Small intestine (tissue), 7 donors: ENCODE measurements around the gene DEPDC7. TPM values are rescaled to one million over a fixed set of nuclear protein-coding genes. Genes with fewer than 3 reads are reported as not detected.
"Not testable (repeated sequence)": the region's sequence is repeated elsewhere in the genome, so short reads cannot be mapped to it uniquely, and the experiment has no call there.

Experiments
- DNase-seq, 2 donors: peaks; one replicate each; pipeline versions ENCODE4 v3.0.0 to v3.0.0-alpha.2; 2013
- FAIRE-seq: peaks from 2 replicates; lab custom pipeline; 2012; peaks lifted over from hg19 to GRCh38; lab: Jason Lieb, UNC
- H3K27ac ChIP-seq, 3 donors: one replicate each; pipeline ENCODE4 v1.5.1; 2013; ENCODE audit warnings: low read length in 2 of 3, mild to moderate bottlenecking in 2 of 3, control low read depth in 1 of 3, inconsistent platforms in 1 of 3, low read depth in 1 of 3, moderate library complexity in 1 of 3
- H3K27me3 ChIP-seq, 3 donors: one replicate each; pipeline ENCODE4 v1.6.1; 2013; ENCODE audit warnings: low read length in 3 of 3, inconsistent platforms in 1 of 3; ENCODE audit not compliant: control insufficient read depth in 3 of 3, insufficient read depth in 3 of 3
- H3K36me3 ChIP-seq, 3 donors: one replicate each; pipeline ENCODE4 v1.6.1; 2013; ENCODE audit warnings: low read length in 3 of 3, inconsistent platforms in 1 of 3, low read depth in 1 of 3, mild to moderate bottlenecking in 1 of 3, moderate library complexity in 1 of 3; ENCODE audit not compliant: control insufficient read depth in 3 of 3, insufficient read depth in 2 of 3
- H3K4me1 ChIP-seq, 3 donors: one replicate each; pipeline ENCODE4 v1.6.1; 2013; ENCODE audit warnings: low read length in 2 of 3, inconsistent platforms in 1 of 3, low read depth in 1 of 3, mild to moderate bottlenecking in 1 of 3, moderate library complexity in 1 of 3; ENCODE audit not compliant: control insufficient read depth in 3 of 3, insufficient read depth in 2 of 3
- H3K4me3 ChIP-seq, 3 donors: one replicate each; pipeline ENCODE4 v1.5.1; 2013; ENCODE audit warnings: low read length in 3 of 3, control low read depth in 1 of 3, inconsistent platforms in 1 of 3, low read depth in 1 of 3, mild to moderate bottlenecking in 1 of 3, moderate library complexity in 1 of 3
- H3K9me3 ChIP-seq, 2 donors: one replicate each; pipeline ENCODE4 v1.6.1; 2013; ENCODE audit warnings: low read depth in 1 of 2, low read length in 1 of 2; ENCODE audit not compliant: control insufficient read depth in 2 of 2, insufficient read depth in 1 of 2
- WGBS, 3 donors: extraction: QIAGEN DNeasy Blood & Tissue Kit; methylation state at CpG; one replicate each; pipeline ENCODE4 v1.1.7; 2013; 5-methylcytosine and 5-hydroxymethylcytosine counted together
- polyA plus RNA-seq, 4 donors: library from polyadenylated mRNA; stranded (reverse) in 3 of 4; unstranded in 1 of 4; fragments of 200-250 nt in 3 of 4; fragments of 120-200 nt in 1 of 4; gene quantifications; one replicate each; pipeline versions ENCODE4 v1.2.1 to v1.2.3, GENCODE V29; 2013
- donor health status: healthy with polysubstance abuse.
- donor health status: control.
- donor health status: control.
- donor health status: Bipolar disorder and iron deficiency.
- donor health status: healthy.

Gene DEPDC7
- polyA plus RNA-seq, 4 donors = 11.4 to 83.9 (median 40.5) TPM

GRCh38 chr11:33027233-33027632 lies 11.6 kb downstream of the DEPDC7 start:
- DNase-seq (no peak), FAIRE-seq (no peak)
- Histone ChIP-seq H3K27me3 (no peaks in the 10 kb centered on the region), H3K27ac (no peak overlapping the region), H3K4me3 (no peak overlapping the region), H3K9me3 (no peaks in the 10 kb centered on the region), H3K4me1 (peaks cover 0 to 13% (median 3%) of the 10 kb centered on the region in 3 donors), H3K36me3 (peaks cover 2 to 13% (median 3%) of the 10 kb centered on the region in 3 donors)
- WGBS, 3 donors = 82 to 86% (median 82%) methylated on average over 2 of the region's 2 CpGs

DNA sequence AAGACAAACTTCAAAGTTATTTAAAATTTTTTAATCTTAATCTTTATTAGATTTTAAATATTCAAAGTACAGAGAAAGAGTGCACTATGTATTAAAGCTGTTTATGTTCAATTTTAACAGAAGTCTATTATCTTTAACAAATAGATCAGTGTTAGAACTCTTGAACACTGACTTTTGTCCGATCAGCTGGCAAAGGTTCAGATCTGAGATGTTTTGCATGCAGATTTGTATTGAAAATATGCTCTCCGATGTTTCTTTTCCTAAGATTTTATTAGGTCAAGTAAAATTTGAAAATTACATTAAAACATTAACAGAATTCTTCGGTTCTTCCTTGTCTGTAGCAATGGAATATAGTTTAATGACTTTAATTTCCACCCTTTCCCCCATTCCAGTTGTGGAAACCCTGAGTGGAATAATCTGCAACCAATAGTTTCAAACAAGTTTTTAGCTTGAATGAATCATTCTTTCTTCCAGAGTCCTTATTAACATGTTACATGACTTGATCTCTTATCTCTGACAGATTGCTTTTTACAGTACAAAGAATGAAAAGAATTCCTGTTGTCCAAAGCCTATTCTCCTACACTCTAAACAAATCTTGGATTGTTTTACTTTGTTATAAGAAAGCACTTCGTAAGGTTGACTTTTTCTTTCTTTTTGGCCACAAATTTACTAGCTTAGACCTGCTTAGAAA lies 12.3 kb downstream of the DEPDC7 start:
- 49 to 59% (median 52%) methylated on average over 4 of the region's 4 CpGs for WGBS, 3 donors
- Histone ChIP-seq H3K27me3 (no peaks in the 10 kb centered on the region), H3K27ac (no peak overlapping the region), H3K4me1 (peaks cover 0 to 12% (median 3%) of the 10 kb centered on the region in 3 donors), H3K9me3 (no peaks in the 10 kb centered on the region), H3K36me3 (peaks cover 2 to 13% (median 3%) of the 10 kb centered on the region in 3 donors), H3K4me3 (no peak overlapping the region)
- no peak for DNase-seq
- no peak for FAIRE-seq

DNA sequence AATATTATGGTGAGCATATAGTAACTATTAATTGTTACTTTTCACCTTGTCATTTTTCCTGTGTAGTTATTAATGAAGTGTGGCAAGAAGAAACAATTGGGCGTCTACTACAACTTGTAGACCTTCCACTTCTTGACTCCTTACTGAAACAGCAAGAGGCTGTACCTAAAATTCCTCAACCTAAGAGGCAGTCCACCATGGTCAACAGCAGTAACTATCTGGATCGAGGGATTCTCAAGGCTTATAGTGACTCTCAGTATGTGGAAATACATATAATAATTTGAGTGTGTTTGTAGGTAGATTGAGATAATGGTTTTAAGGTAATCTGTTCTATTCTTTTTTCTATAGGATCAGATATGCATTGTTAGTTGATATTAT lies 12.8 kb downstream of the DEPDC7 start:
- peaks cover 0 to 12% (median 3%) of the 10 kb centered on the region in 3 donors for H3K4me1 ChIP-seq
- FAIRE-seq (no peak), DNase-seq (no peak)
- WGBS, 3 donors = 89 to 92% (median 91%) methylated on average over 2 of the region's 2 CpGs
- H3K27me3 ChIP-seq = no peaks in the 10 kb centered on the region
- H3K4me3 ChIP-seq = no peak overlapping the region
- H3K27ac ChIP-seq = no peak overlapping the region
- no peaks in the 10 kb centered on the region for H3K9me3 ChIP-seq
- H3K36me3 ChIP-seq = peaks cover 2 to 13% (median 3%) of the 10 kb centered on the region in 3 donors

- not testable (repeated sequence) for H3K4me1 ChIP-seq, H3K4me3 ChIP-seq, H3K27ac ChIP-seq, H3K9me3 ChIP-seq, H3K27me3 ChIP-seq, DNase-seq, FAIRE-seq
- H3K36me3 ChIP-seq = peaks cover 2 to 13% (median 3%) of the 10 kb centered on the region in 3 donors
- WGBS, 3 donors = 94 to 96% (median 94%) methylated on average over 6 of the region's 6 CpGs
These were observed 13.5 kb downstream of the DEPDC7 start for GRCh38 chr11:33029218-33029617.

DNA sequence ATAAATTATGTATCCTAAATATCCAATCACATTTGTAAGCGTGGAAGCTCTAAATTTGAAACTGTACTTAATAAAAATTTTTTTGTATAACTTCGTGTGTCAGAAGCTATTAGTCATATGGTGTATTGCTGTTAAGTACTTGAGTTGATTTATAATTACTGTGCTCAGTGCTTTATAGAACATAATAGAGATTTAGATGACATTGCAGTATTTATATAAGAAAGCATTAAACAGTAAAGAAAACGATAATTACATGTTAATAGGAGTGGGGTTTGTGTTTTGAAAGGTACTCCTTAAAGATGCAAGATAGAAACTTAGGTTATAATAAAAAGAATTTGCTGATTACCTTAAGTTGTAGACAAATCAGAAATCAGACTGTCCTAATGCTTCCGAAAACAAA lies 17.8 kb downstream of the DEPDC7 start:
- Histone ChIP-seq H3K9me3 (no peaks in the 10 kb centered on the region), H3K27ac (no peak overlapping the region), H3K36me3 (peaks cover 2 to 13% (median 3%) of the 10 kb centered on the region in 3 donors), H3K4me3 (no peak overlapping the region), H3K27me3 (no peaks in the 10 kb centered on the region), H3K4me1 (peaks cover 0 to 11% (median under 1%) of the 10 kb centered on the region in 3 donors)
- 50 to 56% (median 55%) methylated on average over 4 of the region's 4 CpGs for WGBS, 3 donors
- DNase-seq (no peak), FAIRE-seq (no peak)

DNA sequence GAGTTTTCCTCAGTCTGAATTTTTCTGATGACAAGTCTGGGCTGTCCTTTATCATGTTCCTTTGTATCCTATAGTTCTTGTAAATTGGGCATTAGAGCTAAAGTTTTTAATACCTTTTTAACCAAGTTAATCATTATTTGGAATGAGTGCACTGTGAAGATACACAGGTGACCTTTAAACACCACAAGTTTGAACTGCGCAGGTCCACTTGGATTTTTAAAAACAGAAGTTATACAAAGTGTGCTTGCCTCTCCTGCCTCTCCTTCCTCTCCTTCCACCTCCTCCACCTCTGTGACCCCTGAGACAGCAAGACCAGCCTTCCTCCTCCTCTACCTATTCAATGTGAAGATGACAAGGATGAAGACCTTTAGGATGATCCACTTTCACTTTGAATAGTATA lies 19.3 kb downstream of the DEPDC7 start:
- Histone ChIP-seq H3K27ac (peak overlapping the region in 1 of 3 donors; percentile 71), H3K4me3 (peak overlapping the region in 1 of 3 donors; percentile 26), H3K36me3 (peaks cover 2 to 6% (median 3%) of the 10 kb centered on the region in 3 donors), H3K4me1 (peaks cover 0 to 9% (median 2%) of the 10 kb centered on the region in 3 donors), H3K9me3 (no peaks in the 10 kb centered on the region), H3K27me3 (no peaks in the 10 kb centered on the region)
- FAIRE-seq (no peak), DNase-seq (peak; percentile 51 to 62)
- 19 to 60% (median 38%) methylated on average over 1 of the region's 1 CpG for WGBS, 3 donors

GRCh38 chr11:33039274-33040032 lies 23.8 kb downstream of the DEPDC7 start, which contains the start of gene TCP11L1:
TSS of gene TCP11L1 (plus strand) at chr11:33039572. CDS start at chr11:33043774, 4,202 bp downstream.
- DNase-seq (peak; percentile 79 to 96), FAIRE-seq (no peak)
- peak within 1 kb of the TSS; percentile 95 to 99 (median 96) for H3K27ac ChIP-seq
- peaks cover 4 to 19% (median 5%) of the 10 kb centered on the region in 3 donors for H3K4me1 ChIP-seq
- H3K4me3 ChIP-seq = peak within 1 kb of the TSS; percentile 72 to 98 (median 89)
- H3K36me3 ChIP-seq = peaks cover 0 to 4% (median 0%) of the 10 kb centered on the region in 3 donors
- no peaks in the 10 kb centered on the region for H3K9me3 ChIP-seq
- no peaks in the 10 kb centered on the region for H3K27me3 ChIP-seq
- 0% methylated on average over 64 to 84 of the region's 84 CpGs for WGBS, 3 donors
